RWPE2 (cell line): ENCODE measurements around the gene SEC23A.
"Not testable (repeated sequence)": the region's sequence is repeated elsewhere in the genome, so short reads cannot be mapped to it uniquely, and the experiment has no call there.

ENCODE experiments used
- ATAC-seq: fragments of 200-7000 bp; cut with Tn5 transposase; 3 replicates; pipeline ENCODE4 v1.9.1; 2021; ENCODE audit warnings: low read depth
- DNase-seq: peaks from one replicate; pipeline ENCODE4 v3.0.0-alpha.2; 2020; ENCODE audit warnings: low spot score
- H3K27ac ChIP-seq: fragments of 450-650 bp; 2 replicates; pipeline ENCODE4 v1.5.1; 2017; ENCODE audit warnings: mild to moderate bottlenecking; ENCODE audit not compliant: poor library complexity, severe bottlenecking
- H3K27me3 ChIP-seq: fragments of 250-450 bp; sonication (Bioruptor Pico); 2 replicates; pipeline ENCODE4 v1.5.1; 2021; ENCODE audit warnings: mild to moderate bottlenecking, moderate library complexity; ENCODE audit not compliant: insufficient read depth, poor library complexity, severe bottlenecking
- H3K36me3 ChIP-seq: fragments of 250-450 bp; sonication (Bioruptor Pico); 2 replicates; pipeline ENCODE4 v1.5.1; 2020; ENCODE audit warnings: low read depth, mild to moderate bottlenecking, moderate library complexity
- H3K4me1 ChIP-seq: fragments of 250-450 bp; sonication (Bioruptor Pico); 2 replicates; pipeline ENCODE4 v1.5.1; 2021; ENCODE audit warnings: mild to moderate bottlenecking, moderate library complexity; ENCODE audit not compliant: insufficient read depth, poor library complexity, severe bottlenecking
- H3K4me3 ChIP-seq: fragments of 250-450 bp; sonication (Bioruptor Pico); 2 replicates; pipeline ENCODE4 v1.5.1; 2021; ENCODE audit warnings: mild to moderate bottlenecking, moderate library complexity; ENCODE audit not compliant: severe bottlenecking
- H3K9me3 ChIP-seq: fragments of 250-450 bp; sonication (Bioruptor Pico); 2 replicates; pipeline ENCODE4 v1.5.1; 2021; ENCODE audit warnings: mild to moderate bottlenecking, moderate library complexity; ENCODE audit not compliant: severe bottlenecking
- CTCF ChIP-seq: fragments of 450-650 bp; IDR thresholded peaks from one replicate; pipeline ENCODE4 v1.5.1; 2017; ENCODE audit warnings: mild to moderate bottlenecking, moderate library complexity; ENCODE audit not compliant: poor library complexity, severe bottlenecking

SEC23A gene

GRCh38 chr14:39109893-39110715, 7.1 kb upstream of the SEC23A start:
- no peaks in the 10 kb centered on the region for H3K9me3 ChIP-seq
- H3K4me1 ChIP-seq: peaks cover 8% of the 10 kb centered on the region
- H3K4me3 ChIP-seq: no peak overlapping the region
- DNase-seq (no peak), ATAC-seq (no peak)
- H3K27me3 ChIP-seq: no peaks in the 10 kb centered on the region
- H3K36me3 ChIP-seq: no peaks in the 10 kb centered on the region
- no peak overlapping the region for H3K27ac ChIP-seq
- no peak for TF ChIP-seq CTCF

- Histone ChIP-seq H3K36me3 (no peaks in the 10 kb centered on the region), H3K4me1 (peaks cover 18% of the 10 kb centered on the region), H3K27me3 (no peaks in the 10 kb centered on the region), H3K9me3 (no peaks in the 10 kb centered on the region), H3K4me3 (no peak overlapping the region), H3K27ac (no peak overlapping the region)
- TF ChIP-seq CTCF: no peak
- no peak for ATAC-seq
- DNase-seq: no peak
Observed at GRCh38 chr14:39108791-39109190, 5.8 kb upstream of the SEC23A start.

GRCh38 chr14:39107591-39107996, 4.6 kb upstream of the SEC23A start:
- TF ChIP-seq CTCF: peak; percentile 89
- Histone ChIP-seq H3K27me3 (no peaks in the 10 kb centered on the region), H3K4me1 (peaks cover 11% of the 10 kb centered on the region), H3K36me3 (no peaks in the 10 kb centered on the region), H3K9me3 (no peaks in the 10 kb centered on the region), H3K27ac (no peak overlapping the region), H3K4me3 (no peak overlapping the region)
- DNase-seq (no peak), ATAC-seq (no peak)

GRCh38 chr14:39104078-39104801, 1.2 kb upstream of the SEC23A start:
- not testable (repeated sequence) for DNase-seq, H3K9me3 ChIP-seq, ATAC-seq, H3K27me3 ChIP-seq
- Histone ChIP-seq H3K27ac (peak overlapping the region; percentile 74), H3K4me1 (peaks cover 17% of the 10 kb centered on the region), H3K4me3 (peak overlapping the region; percentile 50), H3K36me3 (peaks cover 16% of the 10 kb centered on the region)

- no peak for TF ChIP-seq CTCF
- Histone ChIP-seq H3K4me3 (peak overlapping the region; percentile 50), H3K36me3 (peaks cover 20% of the 10 kb centered on the region), H3K9me3 (no peaks in the 10 kb centered on the region), H3K27me3 (no peaks in the 10 kb centered on the region), H3K4me1 (peaks cover 24% of the 10 kb centered on the region), H3K27ac (peak overlapping the region; percentile 74)
- ATAC-seq (peak; percentile 25), DNase-seq (no peak)
Observed at GRCh38 chr14:39102265-39102968, 618 bp downstream of the SEC23A start.
